H1 (cell line): ENCODE measurements around the gene PARM1.

ENCODE experiments used
- EP300 ChIP-seq, 2 experiments: IDR thresholded peaks; 1 replicate in 1 of 2; 2 replicates in 1 of 2; pipeline ENCODE4 v1.6.1; 2011 to 2012; ENCODE audit warnings: low read depth in 2 of 2, low read length in 2 of 2, mild to moderate bottlenecking in 2 of 2, borderline replicate concordance in 1 of 2, inconsistent platforms in 1 of 2, moderate library complexity in 1 of 2
- POLR2A ChIP-seq, 2 experiments: IDR thresholded peaks; 1 replicate in 1 of 2; 2 replicates in 1 of 2; pipeline ENCODE4 v1.6.1; 2011; ENCODE audit warnings: low read depth in 2 of 2, low read length in 2 of 2, mild to moderate bottlenecking in 2 of 2; ENCODE audit errors: control extremely low read depth in 1 of 2
- SIRT6 ChIP-seq: IDR thresholded peaks from one replicate; pipeline ENCODE4 v1.7.1; 2012; ENCODE audit warnings: low read length, inconsistent platforms
- ZNF274 ChIP-seq: IDR thresholded peaks from 2 replicates; pipeline ENCODE4 v1.7.0; 2012; ENCODE audit warnings: low read length, borderline replicate concordance; ENCODE audit errors: extremely low read depth
- TF ChIP-seq, protein P1 (sequence below), 3 experiments: IDR thresholded peaks; 1 replicate in 2 of 3; 2 replicates in 1 of 3; pipeline versions ENCODE4 v1.5.1 to v1.6.1; 2011; ENCODE audit warnings: low read length in 3 of 3, mild to moderate bottlenecking in 3 of 3, inconsistent platforms in 2 of 3, low read depth in 1 of 3, moderate library complexity in 1 of 3; ENCODE audit not compliant: insufficient read depth in 1 of 3; ENCODE audit errors: control extremely low read depth in 1 of 3
- TF ChIP-seq, protein P2 (sequence below): IDR thresholded peaks from 2 replicates; pipeline ENCODE4 v1.6.1; 2011; ENCODE audit warnings: low read length, improper control_type of control experiment

DNA sequence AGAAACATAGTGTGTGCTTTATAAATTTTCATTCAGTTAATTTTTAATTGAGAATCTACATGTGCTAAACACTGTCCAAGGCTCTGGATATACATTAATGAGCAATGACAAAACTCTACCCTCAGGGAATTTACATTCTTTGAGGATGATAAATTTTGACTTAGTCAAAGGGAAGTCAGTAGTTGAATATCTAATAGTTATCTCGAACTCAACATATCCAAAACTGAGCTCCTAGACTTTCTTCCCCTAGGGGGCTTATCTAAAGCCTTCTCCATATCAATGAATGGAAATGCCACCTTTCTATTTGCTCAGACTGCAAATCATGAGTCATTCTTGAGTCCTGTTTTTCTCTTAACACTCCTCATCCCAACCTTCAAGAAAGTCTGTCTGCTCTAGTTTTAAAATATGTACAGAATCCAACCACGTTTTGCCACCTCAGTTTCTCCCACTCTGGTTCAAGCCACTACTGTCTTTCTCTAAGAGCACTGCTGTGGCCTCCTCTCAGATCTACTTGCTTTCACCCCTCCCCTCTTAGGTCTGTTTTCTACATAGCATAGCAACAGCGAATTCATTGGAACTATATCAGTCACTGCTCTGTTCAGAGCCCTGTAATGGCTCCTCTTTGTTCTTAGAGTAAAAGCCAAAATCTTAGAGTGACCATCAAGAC lies 9.5 kb downstream of the PARM1 start:
- TF ChIP-seq, protein P1, sequence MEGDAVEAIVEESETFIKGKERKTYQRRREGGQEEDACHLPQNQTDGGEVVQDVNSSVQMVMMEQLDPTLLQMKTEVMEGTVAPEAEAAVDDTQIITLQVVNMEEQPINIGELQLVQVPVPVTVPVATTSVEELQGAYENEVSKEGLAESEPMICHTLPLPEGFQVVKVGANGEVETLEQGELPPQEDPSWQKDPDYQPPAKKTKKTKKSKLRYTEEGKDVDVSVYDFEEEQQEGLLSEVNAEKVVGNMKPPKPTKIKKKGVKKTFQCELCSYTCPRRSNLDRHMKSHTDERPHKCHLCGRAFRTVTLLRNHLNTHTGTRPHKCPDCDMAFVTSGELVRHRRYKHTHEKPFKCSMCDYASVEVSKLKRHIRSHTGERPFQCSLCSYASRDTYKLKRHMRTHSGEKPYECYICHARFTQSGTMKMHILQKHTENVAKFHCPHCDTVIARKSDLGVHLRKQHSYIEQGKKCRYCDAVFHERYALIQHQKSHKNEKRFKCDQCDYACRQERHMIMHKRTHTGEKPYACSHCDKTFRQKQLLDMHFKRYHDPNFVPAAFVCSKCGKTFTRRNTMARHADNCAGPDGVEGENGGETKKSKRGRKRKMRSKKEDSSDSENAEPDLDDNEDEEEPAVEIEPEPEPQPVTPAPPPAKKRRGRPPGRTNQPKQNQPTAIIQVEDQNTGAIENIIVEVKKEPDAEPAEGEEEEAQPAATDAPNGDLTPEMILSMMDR (IDR thresholded peaks at IDR 0.05; ENCODE audit: control extremely low read depth in 1 of 3, insufficient read depth in 1 of 3, low read depth in 1 of 3, low read length in 3 of 3), result no peak
- TF ChIP-seq POLR2A (IDR thresholded peaks at IDR 0.05; ENCODE audit: control extremely low read depth in 1 of 2, low read depth in 2 of 2, low read length in 2 of 2) (no peak), EP300 (IDR thresholded peaks at IDR 0.05; ENCODE audit: borderline replicate concordance in 1 of 2, low read depth in 2 of 2, low read length in 2 of 2) (no peak), SIRT6 (no peak), ZNF274 (no peak)
- TF ChIP-seq, protein P2, sequence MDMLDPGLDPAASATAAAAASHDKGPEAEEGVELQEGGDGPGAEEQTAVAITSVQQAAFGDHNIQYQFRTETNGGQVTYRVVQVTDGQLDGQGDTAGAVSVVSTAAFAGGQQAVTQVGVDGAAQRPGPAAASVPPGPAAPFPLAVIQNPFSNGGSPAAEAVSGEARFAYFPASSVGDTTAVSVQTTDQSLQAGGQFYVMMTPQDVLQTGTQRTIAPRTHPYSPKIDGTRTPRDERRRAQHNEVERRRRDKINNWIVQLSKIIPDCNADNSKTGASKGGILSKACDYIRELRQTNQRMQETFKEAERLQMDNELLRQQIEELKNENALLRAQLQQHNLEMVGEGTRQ, result no peak
